ENCODE results near the gene CEBPA. TPM values are rescaled to one million over a fixed set of nuclear protein-coding genes. Genes with fewer than 3 reads are reported as not detected.
"Not testable (repeated sequence)": the region's sequence is repeated elsewhere in the genome, so short reads cannot be mapped to it uniquely, and the experiment has no call there.

Gene CEBPA
- polyA plus RNA-seq, 3 donors, result 17.9 to 76.3 (median 47.5) TPM

GRCh38 chr19:33317517-33317916, 15.2 kb upstream of the CEBPA start:
- Histone ChIP-seq H3K27ac (ENCODE audit: low read depth in 1 of 2, low read length in 2 of 2) (no peak overlapping the region), H3K9ac (ENCODE audit: insufficient read depth, low read length, poor library complexity, severe bottlenecking) (no peak overlapping the region), H3K27me3 (ENCODE audit: control insufficient read depth in 2 of 2, insufficient read depth in 2 of 2, low read length in 2 of 2) (no peaks in the 10 kb centered on the region), H3K4me3 (replicated peaks in 1 of 3; ENCODE audit: low read depth in 2 of 3, low read length in 3 of 3) (no peak overlapping the region), H4K20me1 (ENCODE audit: insufficient read depth, low read length) (no peaks in the 10 kb centered on the region), H2AFZ (ENCODE audit: insufficient read depth, low read depth, low read length, poor library complexity, severe bottlenecking) (no peak overlapping the region), H3K79me2 (ENCODE audit: insufficient read depth, low read length) (no peaks in the 10 kb centered on the region), H3K9me3 (replicated peaks in 1 of 2; ENCODE audit: control insufficient read depth in 1 of 2, insufficient read depth in 1 of 2, low read length in 2 of 2) (peaks cover 0 to 6% of the 10 kb centered on the region in 2 donors), H3K4me2 (replicated peaks; ENCODE audit: extremely low read depth, low read length, poor library complexity, severe bottlenecking) (no peak overlapping the region), H3K36me3 (replicated peaks in 1 of 2; ENCODE audit: control insufficient read depth in 1 of 2, insufficient read depth in 2 of 2, low read length in 2 of 2) (no peaks in the 10 kb centered on the region), H3K4me1 (ENCODE audit: control insufficient read depth in 1 of 2, insufficient read depth in 2 of 2, low read length in 2 of 2) (no peaks in the 10 kb centered on the region)
- TF ChIP-seq CTCF (IDR thresholded peaks at IDR 0.05), result no peak
- WGBS (ENCODE audit: insufficient coverage), result 100% methylated on average over 1 of the region's 5 CpGs
- Mint-ChIP-seq H3K27me3 (ENCODE audit: low read depth in 3 of 3) (peaks cover 0 to 3% (median 0%) of the 10 kb centered on the region in 3 donors), H3K4me1 (peaks cover 2% of the 10 kb centered on the region), H3K36me3 (no peaks in the 10 kb centered on the region), H3K9me3 (peaks cover 0 to 20% (median 7%) of the 10 kb centered on the region in 7 donors), H3K27ac (no peak overlapping the region), H3K4me3 (no peak overlapping the region)
- DNase-seq, result no peak
- intact Hi-C loops (cut with micrococcal nuclease), result no loop called here

GRCh38 chr19:33316541-33317264, 14.4 kb upstream of the CEBPA start:
- Mint-ChIP-seq H3K4me3 (no peak overlapping the region), H3K9me3 (peaks cover 0 to 15% (median 6%) of the 10 kb centered on the region in 7 donors), H3K27me3 (ENCODE audit: low read depth in 3 of 3) (peaks cover 0 to 3% (median 1%) of the 10 kb centered on the region in 3 donors), H3K36me3 (no peaks in the 10 kb centered on the region), H3K4me1 (peaks cover 2% of the 10 kb centered on the region), H3K27ac (no peak overlapping the region)
- Histone ChIP-seq H3K9me3 (replicated peaks in 1 of 2; ENCODE audit: control insufficient read depth in 1 of 2, insufficient read depth in 1 of 2, low read length in 2 of 2) (peaks cover 0 to 3% of the 10 kb centered on the region in 2 donors), H3K27me3 (ENCODE audit: control insufficient read depth in 2 of 2, insufficient read depth in 2 of 2, low read length in 2 of 2) (no peaks in the 10 kb centered on the region), H3K4me3 (replicated peaks in 1 of 3; ENCODE audit: low read depth in 2 of 3, low read length in 3 of 3) (no peak overlapping the region), H3K4me1 (ENCODE audit: control insufficient read depth in 1 of 2, insufficient read depth in 2 of 2, low read length in 2 of 2) (no peaks in the 10 kb centered on the region), H4K20me1 (ENCODE audit: insufficient read depth, low read length) (no peaks in the 10 kb centered on the region), H3K9ac (ENCODE audit: insufficient read depth, low read length, poor library complexity, severe bottlenecking) (no peak overlapping the region), H3K4me2 (replicated peaks; ENCODE audit: extremely low read depth, low read length, poor library complexity, severe bottlenecking) (no peak overlapping the region), H3K36me3 (replicated peaks in 1 of 2; ENCODE audit: control insufficient read depth in 1 of 2, insufficient read depth in 2 of 2, low read length in 2 of 2) (no peaks in the 10 kb centered on the region), H2AFZ (ENCODE audit: insufficient read depth, low read depth, low read length, poor library complexity, severe bottlenecking) (no peak overlapping the region), H3K27ac (ENCODE audit: low read depth in 1 of 2, low read length in 2 of 2) (no peak overlapping the region), H3K79me2 (ENCODE audit: insufficient read depth, low read length) (no peaks in the 10 kb centered on the region)
- TF ChIP-seq CTCF (IDR thresholded peaks at IDR 0.05), result no peak
- DNase-seq, result no peak
- intact Hi-C loops (cut with micrococcal nuclease), result no loop called here
- WGBS (ENCODE audit: insufficient coverage), result 97% methylated on average over 8 of the region's 9 CpGs

GRCh38 chr19:33312808-33313207, 10.5 kb upstream of the CEBPA start:
- intact Hi-C loops (cut with micrococcal nuclease); DNase-seq; H3K27me3 Mint-ChIP-seq (ENCODE audit: low read depth in 3 of 3); H3K27me3 ChIP-seq (ENCODE audit: control insufficient read depth in 2 of 2, insufficient read depth in 2 of 2, low read length in 2 of 2); H3K9ac ChIP-seq (ENCODE audit: insufficient read depth, low read length, poor library complexity, severe bottlenecking); H3K4me2 ChIP-seq (replicated peaks; ENCODE audit: extremely low read depth, low read length, poor library complexity, severe bottlenecking); H2AFZ ChIP-seq (ENCODE audit: insufficient read depth, low read depth, low read length, poor library complexity, severe bottlenecking); H3K27ac Mint-ChIP-seq; H3K36me3 ChIP-seq (replicated peaks in 1 of 2; ENCODE audit: control insufficient read depth in 1 of 2, insufficient read depth in 2 of 2, low read length in 2 of 2); H3K4me3 Mint-ChIP-seq; H4K20me1 ChIP-seq (ENCODE audit: insufficient read depth, low read length); H3K4me3 ChIP-seq (replicated peaks in 1 of 3; ENCODE audit: low read depth in 2 of 3, low read length in 3 of 3); H3K79me2 ChIP-seq (ENCODE audit: insufficient read depth, low read length); H3K27ac ChIP-seq (ENCODE audit: low read depth in 1 of 2, low read length in 2 of 2); H3K4me1 ChIP-seq (ENCODE audit: control insufficient read depth in 1 of 2, insufficient read depth in 2 of 2, low read length in 2 of 2); H3K4me1 Mint-ChIP-seq; H3K36me3 Mint-ChIP-seq: not testable (repeated sequence)
- no CpG with 5 or more reads among the region's 4 CpGs for WGBS (ENCODE audit: insufficient coverage)
- H3K9me3 ChIP-seq (replicated peaks in 1 of 2; ENCODE audit: control insufficient read depth in 1 of 2, insufficient read depth in 1 of 2, low read length in 2 of 2), result peaks cover 11 to 18% of the 10 kb centered on the region in 2 donors
- peaks cover 10 to 22% (median 15%) of the 10 kb centered on the region in 7 donors for H3K9me3 Mint-ChIP-seq
